IPS-20b (cell line): ENCODE measurements around the gene SPTB.

ENCODE experiments used
- H3K27ac ChIP-seq: one replicate; pipeline ENCODE4 v1.5.1; 2013; ENCODE audit warnings: low read length
- H3K27me3 ChIP-seq: 2 replicates; pipeline ENCODE4 v1.6.1; 2013; ENCODE audit warnings: mild to moderate bottlenecking, low read length, inconsistent platforms; ENCODE audit not compliant: insufficient read depth
- H3K36me3 ChIP-seq: 2 replicates; pipeline ENCODE4 v1.6.1; 2013; ENCODE audit warnings: low read depth, mild to moderate bottlenecking, inconsistent platforms, low read length, moderate library complexity; ENCODE audit not compliant: insufficient read depth
- H3K4me1 ChIP-seq: 2 replicates; pipeline ENCODE4 v1.6.1; 2013; ENCODE audit warnings: mild to moderate bottlenecking, control low read depth, inconsistent platforms, low read length, moderate library complexity; ENCODE audit not compliant: insufficient read depth
- H3K4me3 ChIP-seq: 2 replicates; pipeline ENCODE4 v1.5.1; 2013; ENCODE audit warnings: mild to moderate bottlenecking, low read length, inconsistent platforms
- H3K9ac ChIP-seq: 2 replicates; pipeline ENCODE4 v1.6.1; 2013; ENCODE audit warnings: low read depth, mild to moderate bottlenecking, inconsistent platforms, low read length, moderate library complexity
- H3K9me3 ChIP-seq: 2 replicates; pipeline ENCODE4 v1.6.1; 2013; ENCODE audit warnings: mild to moderate bottlenecking, low read depth, low read length, inconsistent platforms; ENCODE audit not compliant: insufficient read depth

SPTB gene

DNA sequence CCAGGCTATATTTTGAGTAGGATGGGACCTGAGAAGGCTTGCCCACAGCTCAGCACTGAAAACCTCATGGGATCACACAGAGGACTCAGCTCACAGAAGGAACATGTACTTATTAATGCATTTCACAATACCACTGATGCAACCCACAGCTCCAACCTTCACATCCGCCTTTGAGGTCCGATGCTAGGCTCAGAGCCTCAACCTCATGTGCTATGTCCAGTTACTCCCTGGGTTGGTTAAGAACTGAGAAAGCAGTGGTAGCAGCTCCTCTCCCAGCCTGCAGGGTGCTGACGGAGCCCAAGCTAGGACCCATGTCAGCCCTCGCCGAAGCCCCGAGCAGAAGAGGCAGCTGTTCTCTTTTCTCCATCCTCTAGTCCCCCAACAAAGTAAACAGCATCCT is 52.9 kb downstream of the SPTB start:
- no peak overlapping the region for H3K9ac ChIP-seq

GRCh38 chr14:64826333-64826732 is 53.4 kb downstream of the SPTB start:
- Histone ChIP-seq H3K4me3 (no peak overlapping the region), H3K4me1 (peaks cover 3% of the 10 kb centered on the region; the same call in 1 of the 2 replicates), H3K9me3 (no peaks in the 10 kb centered on the region), H3K36me3 (no peaks in the 10 kb centered on the region), H3K27me3 (peaks cover 5% of the 10 kb centered on the region; the same call in 1 of the 2 replicates), H3K27ac (no peak overlapping the region), H3K9ac (no peak overlapping the region)

More for the DNA sequence above, 52.9 kb downstream of the SPTB start:
- Histone ChIP-seq H3K4me3 (no peak overlapping the region), H3K27ac (no peak overlapping the region), H3K9me3 (no peaks in the 10 kb centered on the region), H3K36me3 (no peaks in the 10 kb centered on the region), H3K27me3 (peaks cover 5% of the 10 kb centered on the region; the same call in 1 of the 2 replicates), H3K4me1 (peaks cover 3% of the 10 kb centered on the region; the same call in 1 of the 2 replicates)

DNA sequence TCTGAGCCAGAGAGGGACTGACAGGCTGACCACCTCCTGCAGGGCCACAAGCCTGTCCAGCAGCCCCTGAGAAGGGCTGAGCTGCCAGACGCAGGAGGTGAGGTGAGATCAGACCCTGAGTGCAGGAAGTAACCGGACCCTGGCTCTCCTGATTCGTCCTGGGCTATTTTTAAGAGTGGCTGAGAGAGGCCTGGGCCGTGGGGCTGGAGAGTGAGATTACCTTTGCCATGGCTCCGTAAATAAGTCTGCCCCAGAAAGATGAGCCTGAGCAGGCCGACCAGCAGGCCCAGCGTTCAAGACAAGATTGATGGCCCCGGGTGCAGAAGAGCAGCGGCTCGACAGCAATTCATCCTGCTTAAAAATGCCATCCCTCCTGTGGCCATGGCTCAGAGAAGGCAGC is 54.2 kb downstream of the SPTB start:
- Histone ChIP-seq H3K27me3 (peaks cover 5% of the 10 kb centered on the region; the same call in 1 of the 2 replicates), H3K4me3 (no peak overlapping the region)

DNA sequence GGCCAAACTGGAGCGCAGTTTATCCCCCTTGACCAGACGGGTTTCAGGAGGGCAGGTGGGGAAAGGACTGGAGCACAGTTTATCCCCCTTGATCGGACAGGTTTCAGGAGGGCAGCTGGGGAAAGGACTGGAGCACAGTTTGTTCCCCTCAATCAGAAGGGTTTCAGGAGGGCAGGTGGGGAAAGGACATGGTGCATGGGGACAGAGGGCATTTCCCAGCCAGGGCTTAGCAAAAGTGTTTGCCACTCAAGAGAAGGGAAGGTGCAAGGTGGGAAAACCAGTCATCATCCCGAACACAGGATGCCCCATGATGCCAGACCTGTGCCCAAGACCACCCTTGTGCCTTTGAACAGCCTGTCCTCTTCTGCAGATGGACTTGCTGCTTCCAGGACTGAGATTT is 54.7 kb downstream of the SPTB start:
- H3K4me3 ChIP-seq = no peak overlapping the region
- peaks cover 6% of the 10 kb centered on the region; the same call in 1 of the 2 replicates for H3K4me1 ChIP-seq
- H3K9me3 ChIP-seq = no peaks in the 10 kb centered on the region
- H3K9ac ChIP-seq = no peak overlapping the region
- H3K27ac ChIP-seq = no peak overlapping the region
- H3K36me3 ChIP-seq = no peaks in the 10 kb centered on the region
- peaks cover 5% of the 10 kb centered on the region; the same call in 1 of the 2 replicates for H3K27me3 ChIP-seq

More for the DNA sequence above, 54.2 kb downstream of the SPTB start:
- H3K36me3 ChIP-seq = no peaks in the 10 kb centered on the region
- H3K9me3 ChIP-seq = no peaks in the 10 kb centered on the region
- H3K27ac ChIP-seq = no peak overlapping the region
- H3K4me1 ChIP-seq = peaks cover 1% of the 10 kb centered on the region; the same call in 1 of the 2 replicates
- no peak overlapping the region for H3K9ac ChIP-seq

DNA sequence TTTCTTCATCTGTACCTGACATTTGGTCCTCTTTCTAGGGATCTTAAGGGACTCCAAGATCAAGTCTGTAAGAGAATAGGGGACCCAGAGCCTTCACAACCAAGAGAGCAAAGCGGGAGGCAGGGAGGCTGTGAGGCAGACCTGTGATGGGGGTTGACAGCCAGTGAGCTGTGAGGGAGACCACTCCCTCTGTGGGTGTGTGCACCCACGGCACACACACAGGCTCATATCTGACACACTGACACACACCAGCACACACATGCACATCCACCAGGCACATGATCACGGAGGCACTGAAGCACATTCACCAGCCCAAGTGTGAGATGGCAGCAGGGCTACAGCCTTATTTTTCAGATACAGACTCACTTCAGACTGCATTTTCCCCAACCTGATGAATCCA is 55.2 kb downstream of the SPTB start:
- Histone ChIP-seq H3K9ac (no peak overlapping the region), H3K4me3 (no peak overlapping the region), H3K27ac (no peak overlapping the region), H3K9me3 (no peaks in the 10 kb centered on the region), H3K27me3 (peaks cover 5% of the 10 kb centered on the region; the same call in 1 of the 2 replicates), H3K36me3 (no peaks in the 10 kb centered on the region), H3K4me1 (peaks cover 6% of the 10 kb centered on the region; the same call in 1 of the 2 replicates)

GRCh38 chr14:64823305-64823861 is 56.3 kb downstream of the SPTB start:
- Histone ChIP-seq H3K4me3 (no peak overlapping the region), H3K27me3 (peaks cover 5% of the 10 kb centered on the region; the same call in 1 of the 2 replicates), H3K27ac (no peak overlapping the region), H3K4me1 (peaks cover 6% of the 10 kb centered on the region; the same call in 1 of the 2 replicates), H3K36me3 (no peaks in the 10 kb centered on the region), H3K9ac (no peak overlapping the region), H3K9me3 (no peaks in the 10 kb centered on the region)

DNA sequence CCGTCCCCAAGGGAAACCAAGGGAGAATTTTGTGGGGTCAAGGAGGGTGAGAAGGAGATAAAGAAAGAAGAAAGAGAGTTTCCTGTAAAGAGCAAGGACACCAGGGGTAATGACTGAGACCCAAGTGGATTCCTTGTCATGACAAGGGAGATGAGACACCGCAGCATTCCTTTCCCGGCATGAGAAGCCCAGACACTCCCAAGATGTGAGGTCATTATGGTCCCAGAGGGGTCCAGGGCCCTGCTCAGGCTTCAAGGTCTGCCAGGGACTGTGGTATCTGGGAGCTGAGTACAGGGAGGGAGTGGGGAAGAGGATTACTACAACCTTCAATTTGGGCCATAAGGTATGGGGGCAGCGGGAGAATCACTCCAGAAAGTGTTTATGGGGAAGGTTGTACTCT is 58.1 kb downstream of the SPTB start:
- H3K4me1 ChIP-seq = peaks cover 6% of the 10 kb centered on the region; the same call in 1 of the 2 replicates
- no peak overlapping the region for H3K4me3 ChIP-seq
- H3K9me3 ChIP-seq = no peaks in the 10 kb centered on the region
- H3K9ac ChIP-seq = no peak overlapping the region
- H3K27ac ChIP-seq = no peak overlapping the region
- no peaks in the 10 kb centered on the region for H3K36me3 ChIP-seq
- peaks cover 5% of the 10 kb centered on the region; the same call in 1 of the 2 replicates for H3K27me3 ChIP-seq

GRCh38 chr14:64818151-64818550 is 61.6 kb downstream of the SPTB start:
- H3K4me3 ChIP-seq = no peak overlapping the region
- no peaks in the 10 kb centered on the region for H3K9me3 ChIP-seq
- H3K4me1 ChIP-seq = peaks cover 6% of the 10 kb centered on the region; the same call in 1 of the 2 replicates
- H3K9ac ChIP-seq = no peak overlapping the region
- no peaks in the 10 kb centered on the region for H3K36me3 ChIP-seq
- no peaks in the 10 kb centered on the region for H3K27me3 ChIP-seq
- H3K27ac ChIP-seq = no peak overlapping the region

DNA sequence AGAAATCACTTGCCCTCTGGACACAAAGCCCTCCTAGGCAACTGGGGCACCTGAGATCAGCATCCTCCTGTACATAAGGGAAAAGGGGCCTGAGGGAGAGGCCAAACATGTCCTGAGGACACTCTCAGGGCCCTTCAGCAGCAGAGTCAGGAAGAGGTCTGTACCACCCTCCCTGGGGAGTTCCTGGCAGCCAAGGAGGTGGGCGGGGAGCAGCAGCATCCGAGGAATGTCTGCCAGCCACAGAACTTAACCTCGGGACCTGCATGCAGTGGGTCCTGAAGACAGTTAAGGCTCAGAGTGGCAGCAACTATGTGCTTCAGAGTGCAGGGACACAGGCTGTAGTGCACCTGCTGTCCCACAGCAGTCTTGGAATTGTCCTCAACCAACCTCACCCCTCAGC is 62.1 kb downstream of the SPTB start:
- Histone ChIP-seq H3K9me3 (no peaks in the 10 kb centered on the region), H3K4me3 (no peak overlapping the region), H3K36me3 (no peaks in the 10 kb centered on the region), H3K9ac (no peak overlapping the region), H3K4me1 (peaks cover 6% of the 10 kb centered on the region; the same call in 1 of the 2 replicates), H3K27me3 (no peaks in the 10 kb centered on the region), H3K27ac (no peak overlapping the region)

- Histone ChIP-seq H3K36me3 (no peaks in the 10 kb centered on the region), H3K27ac (no peak overlapping the region), H3K9me3 (no peaks in the 10 kb centered on the region), H3K4me1 (peaks cover 6% of the 10 kb centered on the region; the same call in 1 of the 2 replicates), H3K9ac (no peak overlapping the region), H3K27me3 (no peaks in the 10 kb centered on the region), H3K4me3 (no peak overlapping the region)
These were observed 63.4 kb downstream of the SPTB start for GRCh38 chr14:64816221-64816783.

DNA sequence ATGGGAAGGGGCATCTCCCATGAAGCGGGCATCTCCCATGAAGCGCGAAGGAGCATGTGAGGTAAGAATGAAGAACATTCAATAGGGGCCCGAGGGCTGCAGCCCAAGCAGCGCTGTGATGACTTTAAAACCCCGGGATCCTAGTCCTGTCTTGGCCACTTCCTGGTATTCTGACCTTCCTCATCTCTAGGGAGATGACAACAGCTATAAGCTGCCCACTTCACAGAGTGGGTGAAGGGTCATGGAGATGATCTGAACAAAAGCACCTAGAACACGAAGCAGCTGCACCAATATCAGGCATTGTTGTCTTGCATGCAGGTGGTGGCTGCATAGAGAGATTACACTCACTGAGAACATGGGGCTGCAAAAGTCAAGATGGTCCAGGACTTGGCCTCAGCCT is 64.5 kb downstream of the SPTB start:
- no peak overlapping the region for H3K27ac ChIP-seq
- H3K36me3 ChIP-seq = no peaks in the 10 kb centered on the region
- H3K9ac ChIP-seq = no peak overlapping the region
- H3K27me3 ChIP-seq = no peaks in the 10 kb centered on the region
- H3K9me3 ChIP-seq = no peaks in the 10 kb centered on the region
- H3K4me3 ChIP-seq = no peak overlapping the region
- 0 out of 2 replicates have a peak, but pooled peaks cover 2% of the 10 kb centered on the region for H3K4me1 ChIP-seq

GRCh38 chr14:64812412-64812811 is 67.3 kb downstream of the SPTB start:
- no peak overlapping the region for H3K9ac ChIP-seq
- H3K27me3 ChIP-seq = no peaks in the 10 kb centered on the region
- H3K4me1 ChIP-seq = no peaks in the 10 kb centered on the region
- H3K4me3 ChIP-seq = peak overlapping the region; percentile 53; the same call in 1 of the 2 replicates
- no peaks in the 10 kb centered on the region for H3K9me3 ChIP-seq
- H3K27ac ChIP-seq = no peak overlapping the region
- no peaks in the 10 kb centered on the region for H3K36me3 ChIP-seq
